CD4-positive, alpha-beta T cell (primary cell): ENCODE measurements around the gene CP. TPM values are rescaled to one million over a fixed set of nuclear protein-coding genes. Genes with fewer than 3 reads are reported as not detected.

Experiments used
- ATAC-seq: fragments of 200-7000 bp; cut with Tn5 transposase; one replicate; pipeline ENCODE4 v1.10.0; 2022; ENCODE audit warnings: mild to moderate bottlenecking; ENCODE audit not compliant: poor library complexity
- CTCF ChIA-PET: fragments of 350-600 bp; sonication (Branson Sonifier 250); formaldehyde crosslinking; loops from one replicate; lab custom pipeline; 2021; ENCODE audit warnings: antibody characterized with exemption, inconsistent platforms; lab: Charles Lee
- POLR2A ChIA-PET: fragments of 350-600 bp; sonication (Branson Sonifier 250); formaldehyde crosslinking; loops from one replicate; lab custom pipeline; 2021; ENCODE audit warnings: antibody characterized with exemption, inconsistent platforms; lab: Charles Lee
- DNase-seq, 14 experiments: peaks; one replicate each; pipeline ENCODE4 v3.0.0-alpha.2; 2013 to 2020; ENCODE audit warnings: mixed read lengths in 2 of 14
- H3K27ac ChIP-seq, 2 donors: one replicate each; pipeline versions ENCODE4 v1.5.1 to v1.7.0; 2013; ENCODE audit warnings: low read length in 2 of 2, low read depth in 1 of 2, mild to moderate bottlenecking in 1 of 2
- H3K27me3 ChIP-seq, 2 experiments: 1 replicate in 1 of 2; 2 replicates in 1 of 2; pipeline versions ENCODE4 v1.6.1 to v1.7.0; 2013; ENCODE audit warnings: low read length in 2 of 2, control low read depth in 1 of 2, mild to moderate bottlenecking in 1 of 2, moderate library complexity in 1 of 2; ENCODE audit not compliant: insufficient read depth in 2 of 2, control insufficient read depth in 1 of 2
- H3K36me3 ChIP-seq: one replicate; pipeline ENCODE4 v1.6.1; 2013; ENCODE audit warnings: low read length, control low read depth; ENCODE audit not compliant: insufficient read depth
- H3K4me1 ChIP-seq: one replicate; pipeline ENCODE4 v1.6.1; 2013; ENCODE audit warnings: low read length, control low read depth; ENCODE audit not compliant: insufficient read depth
- H3K4me3 ChIP-seq: one replicate; pipeline ENCODE4 v1.5.1; 2013; ENCODE audit warnings: mild to moderate bottlenecking, low read length, moderate library complexity
- H3K9me3 ChIP-seq, 2 experiments: 1 replicate in 1 of 2; 2 replicates in 1 of 2; pipeline versions ENCODE4 v1.6.1 to v1.7.0; 2013; ENCODE audit warnings: low read length in 2 of 2, mild to moderate bottlenecking in 2 of 2, control low read depth in 1 of 2, moderate library complexity in 1 of 2; ENCODE audit not compliant: control insufficient read depth in 1 of 2, insufficient read depth in 1 of 2
- H3K27ac Mint-ChIP-seq: one replicate; pipeline ENCODE4 v1.8.0; 2020; ENCODE audit warnings: mixed read lengths
- H3K27me3 Mint-ChIP-seq: one replicate; pipeline ENCODE4 v1.8.0; 2021; ENCODE audit warnings: mixed read lengths
- H3K36me3 Mint-ChIP-seq: one replicate; pipeline ENCODE4 v1.8.0; 2021; ENCODE audit warnings: low read depth, mixed read lengths
- H3K4me1 Mint-ChIP-seq: one replicate; pipeline ENCODE4 v1.8.0; 2021; ENCODE audit warnings: low read depth, mixed read lengths
- H3K4me3 Mint-ChIP-seq: one replicate; pipeline ENCODE4 v1.8.0; 2020; ENCODE audit warnings: mild to moderate bottlenecking, mixed read lengths
- H3K9me3 Mint-ChIP-seq: one replicate; pipeline ENCODE4 v1.8.0; 2020; ENCODE audit warnings: mixed read lengths
- CTCF ChIP-seq: fragments of 200-600 bp; IDR thresholded peaks from one replicate; pipeline ENCODE4 v1.8.0; 2022; ENCODE audit warnings: antibody characterized with exemption, mild to moderate bottlenecking
- intact Hi-C, 2 experiments: fragments of 100-400 bp; cut with DNase I in 1 of 2; cut with micrococcal nuclease in 1 of 2; formaldehyde crosslinking; loops; one replicate each; pipeline versions ENCODE4 v1.15.1 to v1.9.0; 2023 to 2025; cut with DNase I, micrococcal nuclease
- total RNA-seq, 174 experiments: library from RNA in 2 of 174; stranded (reverse) in 2 of 174; gene quantifications; one replicate each; pipeline ENCODE4 v1.2.3 and lab custom pipeline; 2021 to 2026

The CP gene
- total RNA-seq, 2 experiments from 2014 or later: not detected

- ChIA-PET CTCF (no interaction called here), POLR2A (no interaction called here)
- no peak overlapping the region for H3K27ac ChIP-seq
- ATAC-seq: no peak
- no peaks in the 10 kb centered on the region for H3K4me1 ChIP-seq
- no peaks in the 10 kb centered on the region for H3K36me3 Mint-ChIP-seq
- no peaks in the 10 kb centered on the region for H3K9me3 ChIP-seq
- H3K9me3 Mint-ChIP-seq: no peaks in the 10 kb centered on the region
- intact Hi-C loops: no loop called here
- no peaks in the 10 kb centered on the region for H3K27me3 Mint-ChIP-seq
- H3K27me3 ChIP-seq: no peaks in the 10 kb centered on the region
- no peak overlapping the region for H3K4me3 Mint-ChIP-seq
- no peak overlapping the region for H3K4me3 ChIP-seq
- no peak for TF ChIP-seq CTCF
- DNase-seq: no peak
- H3K36me3 ChIP-seq: no peaks in the 10 kb centered on the region
- H3K27ac Mint-ChIP-seq: no peak overlapping the region
- H3K4me1 Mint-ChIP-seq: no peaks in the 10 kb centered on the region
These were observed 4.3 kb downstream of the CP start for GRCh38 chr3:149217347-149217746.

GRCh38 chr3:149216193-149216869 lies 5.3 kb downstream of the CP start:
- H3K4me3 Mint-ChIP-seq: no peak overlapping the region
- CTCF ChIA-PET: no interaction called here
- TF ChIP-seq CTCF: no peak
- Histone ChIP-seq H3K9me3 (no peaks in the 10 kb centered on the region), H3K27me3 (no peaks in the 10 kb centered on the region), H3K4me1 (no peaks in the 10 kb centered on the region), H3K36me3 (no peaks in the 10 kb centered on the region), H3K27ac (no peak overlapping the region), H3K4me3 (no peak overlapping the region)
- H3K9me3 Mint-ChIP-seq: no peaks in the 10 kb centered on the region
- H3K4me1 Mint-ChIP-seq: no peaks in the 10 kb centered on the region
- DNase-seq (no peak), ATAC-seq (no peak)
- intact Hi-C loops: no loop called here
- H3K27ac Mint-ChIP-seq: no peak overlapping the region
- no peaks in the 10 kb centered on the region for H3K36me3 Mint-ChIP-seq
- peaks cover 3% of the 10 kb centered on the region for H3K27me3 Mint-ChIP-seq
- POLR2A ChIA-PET: no interaction called here

GRCh38 chr3:149215515-149215914 lies 6.1 kb downstream of the CP start:
- H3K9me3 ChIP-seq: no peaks in the 10 kb centered on the region
- H3K4me3 ChIP-seq: no peak overlapping the region
- no peak overlapping the region for H3K27ac ChIP-seq
- Mint-ChIP-seq H3K4me1 (no peaks in the 10 kb centered on the region), H3K36me3 (no peaks in the 10 kb centered on the region), H3K4me3 (no peak overlapping the region), H3K27me3 (peaks cover 3% of the 10 kb centered on the region), H3K27ac (no peak overlapping the region), H3K9me3 (no peaks in the 10 kb centered on the region)
- no peaks in the 10 kb centered on the region for H3K4me1 ChIP-seq
- CTCF ChIA-PET: no interaction called here
- intact Hi-C loops: no loop called here
- POLR2A ChIA-PET: no interaction called here
- DNase-seq (no peak), ATAC-seq (no peak)
- TF ChIP-seq CTCF: no peak
- no peaks in the 10 kb centered on the region for H3K27me3 ChIP-seq
- H3K36me3 ChIP-seq: no peaks in the 10 kb centered on the region
